Stimulated activated CD8-positive, alpha-beta memory T cell treated with anti-CD3 and anti-CD28 coated beads, Interleukin-2, amount 100 ng/mL, for 48 hours (primary cell): ENCODE results near the gene OLIG1.

Source experiments
- DNase-seq, 2 donors: peaks; one replicate each; pipeline ENCODE4 v3.0.0-alpha.2; 2020; ENCODE audit warnings: low read depth in 2 of 2

The OLIG1 gene

DNA sequence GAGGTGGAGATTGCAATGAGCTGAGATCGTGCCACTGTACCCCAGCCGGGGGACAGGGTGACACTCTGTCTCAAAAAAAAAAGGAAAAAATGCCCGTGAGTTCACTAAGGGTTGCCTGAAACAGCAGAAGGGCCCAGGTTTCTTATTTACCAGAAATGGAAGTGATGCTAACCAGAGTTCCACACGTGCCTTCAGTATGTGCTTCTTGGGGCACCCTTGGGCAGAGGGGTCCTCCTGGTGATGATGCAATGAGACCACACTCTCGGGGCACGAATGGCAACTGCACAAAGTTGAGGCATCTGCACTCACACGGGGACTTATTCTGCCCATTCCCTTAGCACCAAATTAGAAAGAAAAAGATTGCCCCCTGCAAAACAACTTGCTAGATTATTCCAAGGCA, 29.2 kb downstream of the OLIG1 start:
- no peak for DNase-seq

DNA sequence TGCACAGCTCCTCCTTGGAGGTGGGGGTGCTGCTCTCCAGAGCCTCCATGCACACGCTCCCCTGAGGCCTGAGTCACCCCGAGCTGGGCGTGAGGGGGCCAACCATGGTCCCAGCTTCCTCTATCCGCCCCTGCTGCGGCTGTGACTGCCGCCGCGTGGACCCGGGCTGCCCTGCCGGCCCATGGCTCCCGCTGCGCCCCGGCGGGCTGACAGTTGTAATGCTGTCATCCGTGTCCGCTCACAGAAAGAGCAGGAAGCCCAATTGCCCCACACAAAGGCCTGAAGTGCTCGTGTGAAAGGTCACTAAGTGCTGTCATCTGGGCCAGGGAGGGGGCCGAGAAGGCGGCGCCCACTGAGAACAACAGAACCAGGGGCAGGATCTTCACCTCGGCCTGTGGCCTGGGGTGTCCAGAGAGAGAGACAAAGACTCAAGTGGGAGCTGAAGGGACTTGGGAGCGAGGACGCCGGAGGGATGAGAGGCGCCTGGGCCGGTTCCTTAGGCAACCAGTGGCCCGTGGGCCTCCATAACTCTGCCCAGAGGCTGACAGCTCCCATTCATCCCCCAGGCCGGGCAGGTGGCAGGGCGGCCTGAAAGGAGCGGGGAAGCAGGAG, 31.5 kb downstream of the OLIG1 start:
- no peak for DNase-seq

DNA sequence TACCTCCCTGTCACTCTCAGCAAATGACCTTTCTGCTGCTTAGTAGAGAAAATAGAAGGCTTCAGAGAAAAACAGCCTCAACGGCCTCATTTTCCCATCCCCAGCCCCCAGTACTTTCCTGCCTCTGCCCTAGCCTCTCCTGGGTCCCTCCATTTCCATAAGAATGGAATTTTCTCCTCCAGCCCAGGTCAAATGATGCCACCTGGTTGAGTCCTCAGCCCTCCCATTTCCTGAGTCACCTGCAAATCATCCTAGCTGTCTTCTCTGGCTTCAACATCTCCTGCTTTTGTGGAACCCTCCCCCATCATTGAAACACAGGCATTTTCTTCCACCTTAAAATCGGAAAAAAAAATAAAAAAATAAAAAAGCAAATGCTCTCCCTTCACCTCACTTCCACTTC, 35.1 kb downstream of the OLIG1 start:
- DNase-seq = no peak

DNA sequence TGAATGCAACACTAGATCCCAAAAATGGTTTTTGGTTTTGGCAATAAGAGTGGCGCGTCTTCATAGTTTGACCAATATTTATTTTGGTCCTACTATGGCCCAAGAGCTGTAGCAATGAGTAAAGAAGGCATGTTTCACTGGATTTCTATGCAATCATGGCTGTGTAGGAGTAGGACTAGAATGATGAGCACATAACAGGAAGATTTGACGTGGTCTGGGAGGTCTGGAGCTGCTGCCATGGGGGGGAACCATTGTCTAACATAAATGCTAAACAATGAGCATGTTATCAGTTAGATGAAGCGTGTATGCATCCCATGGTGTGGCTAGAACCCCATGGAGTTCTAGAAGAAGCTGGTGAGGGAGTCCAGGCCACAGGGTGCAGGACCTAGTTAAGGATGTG, 38.3 kb downstream of the OLIG1 start:
- DNase-seq = no peak

DNA sequence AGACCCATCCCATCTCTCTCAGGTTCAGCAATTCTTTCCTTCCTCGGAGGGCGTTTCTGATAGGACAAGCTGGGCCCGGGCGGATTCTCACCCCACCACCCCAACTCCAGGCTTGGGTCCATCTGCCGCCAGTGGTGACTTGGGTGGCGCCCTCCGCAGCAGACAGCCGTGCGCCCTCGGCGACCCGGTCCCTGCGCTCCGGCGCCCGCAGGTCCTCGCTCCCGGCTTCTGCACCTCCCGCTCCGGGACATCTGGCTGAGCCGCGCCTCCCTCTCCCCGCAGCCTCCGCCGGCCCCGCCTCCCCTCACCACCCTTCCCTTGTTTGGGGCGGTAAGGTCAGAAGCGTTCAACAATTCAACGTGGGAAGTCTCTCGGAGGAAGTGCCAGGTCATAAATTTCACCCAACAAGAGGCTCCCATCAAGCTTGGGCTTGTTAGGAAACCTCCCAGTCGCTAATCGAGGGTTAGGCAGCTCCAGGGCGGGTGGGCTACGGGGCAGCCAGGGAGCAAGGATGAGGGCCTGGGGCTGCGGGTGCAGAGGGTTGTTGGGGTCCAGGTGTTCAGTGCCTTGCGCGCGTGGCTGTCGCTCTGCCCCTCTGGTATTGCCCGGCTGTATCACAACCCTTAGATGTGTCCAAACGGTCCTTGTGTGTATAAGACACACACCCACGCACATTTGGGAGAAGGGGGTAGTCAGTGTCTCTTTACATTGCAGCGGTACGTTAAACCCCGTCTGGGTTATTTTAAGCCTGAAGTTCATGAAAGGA, 39.8 kb downstream of the OLIG1 start:
- no peak for DNase-seq

DNA sequence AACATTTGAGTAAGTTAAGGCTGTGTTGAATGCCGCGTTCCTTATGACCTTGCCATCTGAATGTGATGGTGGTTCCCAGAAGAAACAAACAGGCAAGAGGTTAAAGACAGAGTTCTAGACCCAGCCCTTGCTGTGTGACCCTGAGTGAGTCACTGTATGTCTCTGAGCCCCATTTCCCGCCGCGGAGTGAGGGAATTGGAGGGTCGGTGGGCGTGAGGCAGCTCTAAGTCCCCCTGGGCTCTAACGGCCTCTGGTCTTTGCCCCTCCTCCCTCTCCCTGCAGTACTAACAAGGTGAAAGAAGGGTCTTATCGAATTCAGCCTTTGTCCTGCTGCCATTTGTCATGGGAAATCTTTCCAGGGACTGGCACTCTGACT, 40.4 kb downstream of the OLIG1 start:
- no peak for DNase-seq

DNA sequence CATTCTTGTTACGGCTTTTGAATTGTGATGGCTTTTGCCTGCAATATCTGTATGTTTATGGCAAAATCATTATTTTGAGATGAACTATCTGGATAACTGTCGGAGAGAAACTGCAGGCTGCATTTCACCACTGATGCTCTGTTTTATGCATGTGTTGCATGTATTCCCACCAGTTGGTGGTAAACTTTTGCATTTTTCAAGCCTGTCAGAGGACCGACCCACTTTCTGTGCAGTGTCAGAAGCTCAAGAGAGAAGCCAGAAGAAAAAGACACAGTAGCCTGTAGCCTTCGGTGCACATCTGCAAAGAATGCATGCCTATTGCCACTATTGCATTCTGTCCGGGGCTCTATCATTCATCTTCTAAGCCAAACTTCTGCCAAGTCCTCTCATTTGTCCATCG, 41.6 kb downstream of the OLIG1 start:
- no peak for DNase-seq

DNA sequence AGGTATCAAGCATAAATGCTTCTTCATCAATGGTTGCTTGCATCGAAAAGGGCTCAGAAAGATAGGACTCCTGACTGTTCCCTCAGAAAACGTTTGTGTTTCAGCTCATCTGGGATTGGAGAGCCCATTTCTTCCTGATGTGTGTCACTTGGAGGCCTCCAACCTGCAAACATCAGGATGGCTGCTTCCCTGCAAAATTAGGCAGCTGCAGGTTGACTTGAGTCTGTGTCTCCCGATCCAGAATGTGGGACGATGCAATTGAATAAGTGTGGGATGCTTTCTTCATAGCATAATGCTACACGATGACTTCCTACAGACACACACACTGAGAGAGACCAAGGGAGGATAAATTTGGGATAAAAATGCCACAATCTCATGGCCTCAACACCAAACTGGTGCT, 42.2 kb downstream of the OLIG1 start:
- DNase-seq = no peak

DNA sequence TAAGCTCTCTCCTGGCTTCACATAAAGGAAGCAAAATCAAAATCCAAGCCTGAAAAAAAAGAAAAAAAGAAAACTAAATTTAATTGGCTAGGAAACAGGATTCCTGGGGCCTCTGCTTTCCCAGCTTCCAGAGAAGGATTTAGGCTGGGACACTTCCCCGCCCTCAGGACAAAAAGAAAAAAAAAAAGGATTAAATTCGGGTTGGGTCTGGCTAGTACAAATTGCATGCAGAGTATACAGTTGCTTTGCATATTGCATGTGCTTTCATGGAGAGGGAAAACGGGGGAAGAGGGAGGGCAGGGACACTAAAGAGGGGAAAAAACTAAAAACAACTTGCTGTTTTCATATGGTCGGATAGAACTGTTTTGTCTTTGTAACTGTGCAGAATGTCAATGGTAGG, 42.7 kb downstream of the OLIG1 start:
- no peak for DNase-seq

DNA sequence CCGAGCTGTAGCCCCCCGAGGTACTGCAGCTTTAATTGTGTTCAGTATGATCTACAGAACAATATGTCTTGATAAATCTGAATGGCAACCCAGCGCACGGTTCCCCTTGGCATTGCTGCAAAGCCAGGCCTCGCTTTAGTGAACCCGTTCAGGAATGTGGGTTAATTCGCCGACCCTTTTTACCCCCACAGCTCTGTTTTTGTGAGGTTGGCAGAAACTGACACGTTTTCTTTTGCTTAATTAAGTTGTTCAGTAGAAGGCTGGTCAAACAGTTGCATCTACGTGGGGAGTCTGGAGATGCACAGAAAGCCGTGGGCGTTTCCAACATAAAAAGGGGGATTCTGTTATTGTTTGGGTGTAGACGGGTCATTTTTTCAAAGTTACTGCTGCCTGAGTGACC, 43.2 kb downstream of the OLIG1 start:
- no peak for DNase-seq

DNA sequence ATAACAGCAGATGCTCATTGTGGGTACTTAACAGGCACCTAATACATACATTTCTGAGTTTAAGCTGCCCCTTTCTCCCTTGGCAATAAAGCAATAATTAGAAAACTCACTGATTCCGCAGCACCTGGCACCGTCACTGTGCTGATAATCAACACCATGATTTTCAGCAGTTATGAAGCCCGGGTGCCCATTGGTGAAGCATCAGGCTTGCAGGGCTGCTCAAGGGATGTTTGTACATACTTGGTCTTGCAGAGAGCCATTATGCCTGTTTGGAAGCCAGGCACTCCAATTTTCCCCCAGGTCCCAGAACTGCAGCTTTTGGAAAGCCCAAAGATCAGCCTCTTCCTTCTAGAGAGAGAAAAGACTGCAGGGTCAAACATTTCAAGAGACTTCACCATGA, 44.3 kb downstream of the OLIG1 start:
- no peak for DNase-seq

DNA sequence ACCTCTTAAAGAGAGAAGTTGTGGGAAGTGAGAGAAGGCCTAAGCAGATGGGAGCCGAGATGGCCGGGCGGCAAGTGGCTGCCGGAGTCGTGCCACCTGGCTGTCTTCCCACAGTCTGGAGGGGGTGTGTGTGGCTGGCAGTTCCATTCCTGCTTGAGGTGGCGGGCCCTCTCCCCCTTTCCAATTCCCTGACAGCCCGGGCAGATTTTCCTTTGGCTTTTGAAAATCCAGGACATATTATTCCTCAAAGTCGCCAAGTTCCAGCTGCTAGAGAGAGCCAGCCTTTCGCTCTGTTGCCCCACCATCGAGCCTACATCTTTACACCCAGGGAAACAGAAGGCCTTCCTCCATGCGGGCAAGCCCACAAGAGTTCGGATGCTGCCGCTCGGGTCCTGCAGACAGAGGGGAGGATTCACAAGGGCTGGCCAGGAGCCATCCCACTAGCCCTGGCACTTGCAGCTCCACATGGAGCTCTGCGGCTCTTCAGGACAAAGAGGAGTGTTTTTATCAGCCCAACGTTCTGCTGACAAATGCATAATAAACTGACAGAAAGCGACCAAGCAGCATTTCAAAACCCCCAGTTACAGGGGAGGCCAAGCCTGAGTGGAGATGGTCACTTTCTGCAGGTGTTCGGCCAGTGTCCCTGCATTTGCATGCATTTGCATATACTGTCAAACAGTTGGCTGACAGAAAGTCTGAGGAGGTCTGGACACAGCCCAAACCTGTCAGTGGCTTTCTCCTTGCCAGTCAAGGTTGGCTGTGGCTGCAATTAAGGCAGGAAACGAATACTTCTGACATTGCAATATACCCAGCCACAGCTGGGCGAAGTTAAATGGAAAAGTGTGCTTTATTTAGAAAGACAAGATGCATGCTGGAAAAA, 45.9 kb downstream of the OLIG1 start:
- no peak for DNase-seq

DNA sequence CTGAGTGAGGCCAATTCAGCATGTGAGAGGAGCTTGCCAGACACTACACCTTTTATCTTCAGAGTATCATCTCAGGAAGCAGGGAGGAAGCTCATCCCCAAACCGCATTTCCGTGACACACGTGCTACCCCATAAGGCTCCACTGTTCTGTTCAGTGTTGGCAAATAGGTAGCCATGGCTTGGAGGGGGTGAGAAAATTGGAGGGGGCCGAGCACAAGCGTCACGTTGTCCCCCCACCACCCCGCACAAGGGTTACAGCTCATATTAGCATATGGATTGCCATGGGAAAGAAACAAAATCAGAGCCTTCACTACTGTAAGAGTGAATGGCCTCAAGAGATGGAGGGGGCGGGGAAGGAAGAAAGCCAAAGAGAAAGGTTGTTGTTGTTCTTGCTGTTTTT, 46.7 kb downstream of the OLIG1 start:
- DNase-seq = no peak

DNA sequence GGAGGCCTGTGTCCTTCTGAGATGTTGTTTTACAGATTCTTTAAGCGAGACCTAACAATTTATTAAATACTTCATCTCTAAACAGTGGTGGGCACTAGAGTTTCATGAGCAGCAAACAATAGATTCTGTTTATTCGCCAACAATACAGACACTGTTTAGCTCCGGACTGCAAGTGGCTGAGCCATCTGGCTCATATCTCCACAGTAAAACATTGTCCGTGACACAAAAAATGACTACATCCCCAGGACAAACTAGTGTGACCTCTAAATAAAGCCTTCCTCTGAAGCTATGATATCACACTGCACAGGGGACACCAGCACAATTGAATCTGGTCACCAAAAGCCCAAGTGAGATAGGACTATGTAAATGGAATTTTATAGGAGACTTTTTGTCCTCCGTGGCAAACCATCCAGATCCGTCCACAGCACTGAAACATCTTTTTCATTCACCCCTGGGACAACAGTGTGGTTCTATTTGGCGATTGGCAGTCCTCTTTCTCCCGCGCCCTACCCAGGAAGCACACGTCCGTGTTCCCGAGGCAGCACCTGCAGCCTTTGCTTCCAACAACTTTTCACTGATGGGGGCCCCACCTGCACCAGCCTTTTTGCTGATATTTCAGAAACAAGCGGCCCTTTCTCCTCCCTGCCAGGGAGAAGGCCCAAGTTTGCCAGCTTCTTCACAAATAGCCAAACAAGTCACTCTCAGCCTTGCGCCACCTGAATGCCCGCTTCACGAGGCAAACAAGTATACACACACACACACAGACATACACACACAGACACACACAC, 47.4 kb downstream of the OLIG1 start:
- DNase-seq = no peak
